ENCODE results near the gene CSF1.
"Not testable (repeated sequence)": the region's sequence is repeated elsewhere in the genome, so short reads cannot be mapped to it uniquely, and the experiment has no call there.

CSF1 gene

GRCh38 chr1:109910123-109910962 is at the start of gene CSF1:
Gene CSF1 (plus strand): TSS chr1:109910849. CDS start chr1:109911024, 175 bp downstream.
- DNase-seq, result no peak

- not testable (repeated sequence) for DNase-seq
These were observed 49.0 kb upstream of the CSF1 start for GRCh38 chr1:109861616-109862015.

DNA sequence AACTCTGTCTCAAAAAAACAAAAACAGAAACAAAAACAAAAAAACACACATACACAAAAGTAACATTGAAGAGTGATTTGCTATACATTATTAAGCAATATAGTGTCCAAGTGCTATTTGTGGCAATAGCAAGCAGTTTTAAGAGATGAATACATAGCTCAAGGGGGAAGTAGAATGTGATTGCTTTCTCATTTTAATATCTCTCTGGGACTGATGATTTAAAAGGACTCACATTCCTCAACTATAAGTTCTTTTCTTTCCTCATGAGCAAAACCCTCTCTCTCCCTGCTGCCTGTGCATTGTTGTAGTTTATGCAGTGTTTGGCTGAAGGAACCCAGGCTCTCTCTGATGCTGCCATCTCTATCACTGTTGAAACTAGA is 47.0 kb upstream of the CSF1 start:
- DNase-seq, result no peak

DNA sequence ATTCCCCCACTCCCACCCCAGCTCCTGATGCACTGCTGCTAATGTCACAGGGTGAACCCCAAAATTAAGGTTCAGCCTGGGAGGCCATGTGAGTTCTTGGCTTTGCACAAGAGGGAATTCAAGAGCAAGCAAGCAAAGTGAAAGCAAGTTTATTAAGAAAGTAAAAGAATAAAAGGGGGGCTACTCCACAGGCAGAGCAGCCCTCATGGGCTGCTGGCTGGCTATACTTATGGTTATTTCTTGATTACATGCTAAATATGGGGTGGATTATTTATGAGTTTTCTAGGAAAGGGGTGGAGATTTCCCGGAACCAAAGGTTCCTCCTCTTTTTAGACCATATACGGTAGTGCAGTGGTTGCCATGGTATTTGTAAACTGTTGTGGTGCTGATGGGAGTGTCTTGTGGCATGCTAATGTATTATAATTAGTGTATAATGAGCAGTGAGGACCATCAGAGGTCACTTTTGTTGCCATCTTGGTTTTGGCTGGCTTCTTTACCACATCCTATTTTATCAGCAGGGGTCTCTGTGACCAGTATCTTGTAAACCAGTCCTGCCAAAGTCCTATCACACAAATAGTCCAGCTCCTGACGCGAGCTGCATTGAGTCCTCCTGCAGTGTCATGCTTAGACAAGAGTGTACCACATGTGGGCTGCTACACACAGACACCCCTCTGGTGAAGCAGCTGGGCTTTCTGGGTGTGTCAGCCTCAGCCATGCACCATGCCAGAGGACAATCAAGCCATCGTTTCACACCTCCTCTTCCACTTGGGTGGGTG is 46.4 kb upstream of the CSF1 start:
- no peak for DNase-seq

DNA sequence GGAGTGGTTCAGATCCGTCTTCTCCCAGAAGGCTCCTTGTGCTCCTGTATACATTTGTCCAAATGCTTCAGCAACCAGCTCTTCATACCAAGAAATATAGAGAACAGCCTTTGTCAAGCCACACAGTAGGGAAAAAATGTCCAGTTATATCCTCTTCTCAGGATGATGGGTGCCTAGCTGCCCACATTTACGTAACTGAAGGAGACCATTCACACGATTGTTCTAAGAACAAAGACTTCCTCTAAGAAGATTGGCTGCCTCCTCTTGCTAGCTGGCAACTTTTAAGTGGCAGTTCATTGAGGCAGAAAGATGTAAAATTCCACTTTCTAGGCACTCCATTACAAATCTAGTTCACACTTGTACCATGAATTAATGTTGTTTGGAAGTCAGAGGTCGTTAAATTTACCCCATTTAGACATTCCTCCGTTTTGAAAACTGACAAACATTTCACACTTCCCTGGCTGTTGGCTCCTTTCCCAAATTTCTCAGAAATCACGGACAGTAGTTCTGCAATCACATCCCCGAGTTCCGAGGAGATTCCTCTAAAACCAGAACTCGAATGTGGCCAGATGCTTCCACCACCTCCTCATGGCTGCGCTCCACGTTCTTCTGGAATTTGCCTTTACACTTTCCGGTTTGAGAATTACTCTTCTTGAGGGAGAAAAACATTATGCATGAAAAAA is 45.6 kb upstream of the CSF1 start:
- DNase-seq, result no peak

GRCh38 chr1:109866071-109866470 is 44.6 kb upstream of the CSF1 start:
- no peak for DNase-seq

- DNase-seq, result no peak
These were observed 37.1 kb upstream of the CSF1 start for GRCh38 chr1:109873278-109874175.

GRCh38 chr1:109874445-109874844 is 36.2 kb upstream of the CSF1 start:
- no peak for DNase-seq

DNA sequence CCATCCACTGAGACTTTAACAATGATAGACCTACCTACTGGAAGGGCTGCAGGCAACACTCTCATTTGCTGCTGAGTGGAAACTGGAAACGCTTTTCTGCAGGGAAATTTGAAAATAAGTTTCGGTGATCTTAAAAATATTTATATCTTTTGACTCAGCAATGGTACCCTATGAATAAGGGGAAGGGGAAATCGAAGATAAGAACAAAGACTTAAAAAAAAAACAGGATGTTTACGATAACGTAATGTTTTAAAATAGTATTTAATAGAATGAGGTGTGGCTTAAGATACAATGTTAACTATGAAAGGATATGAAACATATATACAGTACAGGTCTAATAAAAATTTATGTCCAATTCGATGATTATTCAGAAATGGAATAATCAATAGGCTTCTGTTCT is 34.8 kb upstream of the CSF1 start:
- DNase-seq, result no peak

GRCh38 chr1:109876617-109877316 is 33.9 kb upstream of the CSF1 start:
- DNase-seq, result no peak

DNA sequence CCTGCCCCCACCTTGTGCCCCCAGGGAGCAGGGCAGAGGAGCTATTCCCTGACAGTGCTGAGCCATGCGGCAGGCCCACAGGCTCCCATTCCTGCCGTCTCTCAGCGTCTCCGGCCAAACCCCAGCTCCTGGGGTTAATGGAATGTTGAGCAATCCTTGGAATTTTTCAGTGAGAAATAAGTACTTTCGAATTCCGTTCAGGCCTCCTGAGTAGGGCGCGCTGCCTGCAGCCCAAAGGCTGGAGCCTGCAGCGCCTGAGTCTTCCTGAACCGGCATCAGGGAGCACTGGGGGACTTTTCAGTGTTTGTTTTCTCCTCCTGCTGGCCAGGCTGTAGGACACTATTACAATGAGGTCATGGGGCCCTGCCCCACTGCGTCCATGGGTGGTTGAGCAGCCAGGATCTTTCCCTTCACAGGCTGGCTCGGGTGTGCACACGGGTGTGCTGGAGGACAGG is 33.3 kb upstream of the CSF1 start:
- DNase-seq, result no peak

DNA sequence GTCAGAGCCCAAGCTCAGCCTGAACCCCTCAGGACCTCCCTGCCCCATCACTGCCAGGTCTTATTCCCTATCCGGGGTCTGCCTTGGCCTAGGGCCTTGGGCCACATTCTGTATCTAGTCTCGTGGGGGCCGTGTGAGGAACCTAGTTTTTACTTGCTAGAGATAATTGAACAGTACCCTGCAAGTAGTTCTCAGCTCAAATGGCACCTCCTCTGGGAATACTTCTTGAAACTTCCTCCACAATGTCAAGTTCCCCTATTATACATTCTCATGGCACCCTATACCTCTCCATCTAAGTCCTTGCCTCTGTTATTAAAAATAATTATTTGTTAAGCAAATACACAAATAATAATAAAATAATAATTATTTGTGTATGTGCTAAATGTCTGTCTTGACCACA is 32.9 kb upstream of the CSF1 start:
- no peak for DNase-seq

GRCh38 chr1:109878531-109879104 is 32.0 kb upstream of the CSF1 start:
- no peak for DNase-seq

- DNase-seq, result not testable (repeated sequence)
These were observed 31.3 kb upstream of the CSF1 start for GRCh38 chr1:109879371-109879770.

- DNase-seq, result no peak
These were observed 30.6 kb upstream of the CSF1 start for GRCh38 chr1:109879881-109880525.

DNA sequence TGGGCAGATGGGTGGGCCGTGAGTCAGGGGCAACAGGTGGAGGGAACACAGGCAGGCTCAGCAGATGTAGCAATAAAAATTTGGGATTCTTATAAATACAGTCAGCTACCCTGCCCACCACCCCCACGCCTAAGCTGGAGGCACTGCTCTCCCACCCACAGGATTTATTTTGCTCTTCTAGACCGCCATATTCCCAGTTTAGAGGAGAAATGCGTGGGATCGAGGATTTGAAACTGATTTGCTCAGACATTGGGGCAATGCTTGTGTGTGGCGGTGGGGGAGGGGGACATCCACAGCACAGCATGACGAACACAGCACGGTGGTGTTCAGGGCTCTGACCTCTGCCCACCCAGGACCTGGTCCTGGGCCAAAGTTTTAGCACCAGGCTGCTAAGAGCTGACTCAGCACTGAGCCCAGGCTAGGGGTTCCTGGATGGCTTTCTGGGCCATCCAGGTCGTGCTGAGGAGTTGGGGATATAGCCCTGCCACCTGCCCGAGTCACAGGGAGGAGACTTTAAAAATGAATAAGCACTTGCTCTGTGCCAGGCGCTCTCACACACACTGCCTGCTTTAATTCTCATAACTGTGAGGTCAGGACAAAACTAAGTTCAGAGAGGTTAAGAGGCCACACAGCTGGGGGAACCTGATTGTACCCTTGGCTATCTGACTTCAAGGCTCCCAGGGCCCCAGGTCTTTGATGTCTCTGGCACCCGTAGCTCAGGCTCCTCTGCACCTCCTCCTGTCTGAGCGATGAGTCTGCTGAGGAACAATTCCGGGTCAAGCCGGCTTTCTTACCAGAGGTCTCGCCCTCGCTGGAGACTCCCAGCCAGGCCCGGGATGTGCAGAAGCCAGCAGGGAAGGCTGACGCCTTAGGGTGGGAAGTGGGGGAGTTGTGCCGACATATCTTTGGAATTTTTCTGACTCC is 29.4 kb upstream of the CSF1 start:
- no peak for DNase-seq

GRCh38 chr1:109881906-109882287 is 28.8 kb upstream of the CSF1 start:
- DNase-seq, result no peak

- DNase-seq, result no peak
These were observed 28.1 kb upstream of the CSF1 start for GRCh38 chr1:109882288-109883245.

Data from NCI-H1436 treated with DMSO at 0.1 percent for 48 hours (cell line).